ENCODE measurements around the gene PRKCA.

The PRKCA gene

GRCh38 chr17:66858226-66859083 lies 556.0 kb downstream of the PRKCA start:
- DNase-seq (ENCODE audit: low read depth), result no peak
- TF ChIP-seq CTCF (IDR thresholded peaks at IDR 0.05; ENCODE audit: low read depth, low read length, missing control alignments), result no peak
- no peak overlapping the region for H3K4me3 ChIP-seq (ENCODE audit: low read depth, low read length)

GRCh38 chr17:66859353-66859752 lies 556.9 kb downstream of the PRKCA start:
- no peak for TF ChIP-seq CTCF (IDR thresholded peaks at IDR 0.05; ENCODE audit: low read depth, low read length, missing control alignments)
- no peak for DNase-seq (ENCODE audit: low read depth)
- no peak overlapping the region for H3K4me3 ChIP-seq (ENCODE audit: low read depth, low read length)

- no peak for DNase-seq (ENCODE audit: low read depth)
- H3K4me3 ChIP-seq (ENCODE audit: low read depth, low read length), result no peak overlapping the region
- TF ChIP-seq CTCF (IDR thresholded peaks at IDR 0.05; ENCODE audit: low read depth, low read length, missing control alignments), result no peak
These were observed 557.8 kb downstream of the PRKCA start for GRCh38 chr17:66860204-66860603.

All from GM12864 (cell line).